Peyer's patch (tissue), 4 donors: Measurements from ENCODE around the gene SP8. TPM values are rescaled to one million over a fixed set of nuclear protein-coding genes. Genes with fewer than 3 reads are reported as not detected.

Experiments used
- DNase-seq, 3 donors: peaks; one replicate each; pipeline ENCODE4 v3.0.0-alpha.2; 2017 to 2019
- H3K27ac ChIP-seq, 4 donors: fragments of 200-600 bp; sonication (generic); one replicate each; pipeline ENCODE4 v1.5.1; 2016 to 2019
- H3K27me3 ChIP-seq, 2 donors: fragments of 200-600 bp; sonication (generic); one replicate each; pipeline ENCODE4 v1.5.1; 2019
- H3K36me3 ChIP-seq, 3 donors: fragments of 200-600 bp; sonication (generic); one replicate each; pipeline ENCODE4 v1.5.1; 2016 to 2019
- H3K4me1 ChIP-seq, 4 donors: fragments of 200-600 bp; sonication (generic); one replicate each; pipeline ENCODE4 v1.5.1; 2016 to 2019
- H3K4me3 ChIP-seq, 4 donors: fragments of 200-600 bp; sonication (generic); 1 replicate in 3 of 4; 2 replicates in 1 of 4; pipeline ENCODE4 v1.5.1; 2016 to 2019; ENCODE audit warnings: mild to moderate bottlenecking in 1 of 4
- H3K9me3 ChIP-seq, 4 donors: fragments of 200-600 bp; sonication (generic); one replicate each; pipeline ENCODE4 v1.5.1; 2016 to 2019; ENCODE audit warnings: mild to moderate bottlenecking in 1 of 4
- POLR2A ChIP-seq, 2 donors: fragments of 450-650 bp; IDR thresholded peaks; one replicate each; pipeline ENCODE4 v1.5.1; 2017; ENCODE audit warnings: antibody characterized with exemption in 2 of 2, mild to moderate bottlenecking in 2 of 2, moderate library complexity in 2 of 2
- total RNA-seq, 4 donors: library from RNA; depleted of rRNA; stranded (reverse); fragments of >200 nt; gene quantifications; one replicate each; pipeline ENCODE4 v1.1.0, GENCODE V29; 2016
- TF ChIP-seq, protein P1 (sequence below), 6 experiments: fragments of 450-650 bp in 4 of 6; fragments of 200-600 bp in 2 of 6; sonication (generic) in 1 of 6; IDR thresholded peaks; one replicate each; pipeline ENCODE4 v1.5.1; 2017 to 2019; ENCODE audit warnings: antibody characterized with exemption in 6 of 6, mild to moderate bottlenecking in 3 of 6, moderate library complexity in 1 of 6

The SP8 gene
- total RNA-seq, 4 donors from 2014 or later: 1.4 to 5.2 (median 3.6) TPM; not detected in 1

DNA sequence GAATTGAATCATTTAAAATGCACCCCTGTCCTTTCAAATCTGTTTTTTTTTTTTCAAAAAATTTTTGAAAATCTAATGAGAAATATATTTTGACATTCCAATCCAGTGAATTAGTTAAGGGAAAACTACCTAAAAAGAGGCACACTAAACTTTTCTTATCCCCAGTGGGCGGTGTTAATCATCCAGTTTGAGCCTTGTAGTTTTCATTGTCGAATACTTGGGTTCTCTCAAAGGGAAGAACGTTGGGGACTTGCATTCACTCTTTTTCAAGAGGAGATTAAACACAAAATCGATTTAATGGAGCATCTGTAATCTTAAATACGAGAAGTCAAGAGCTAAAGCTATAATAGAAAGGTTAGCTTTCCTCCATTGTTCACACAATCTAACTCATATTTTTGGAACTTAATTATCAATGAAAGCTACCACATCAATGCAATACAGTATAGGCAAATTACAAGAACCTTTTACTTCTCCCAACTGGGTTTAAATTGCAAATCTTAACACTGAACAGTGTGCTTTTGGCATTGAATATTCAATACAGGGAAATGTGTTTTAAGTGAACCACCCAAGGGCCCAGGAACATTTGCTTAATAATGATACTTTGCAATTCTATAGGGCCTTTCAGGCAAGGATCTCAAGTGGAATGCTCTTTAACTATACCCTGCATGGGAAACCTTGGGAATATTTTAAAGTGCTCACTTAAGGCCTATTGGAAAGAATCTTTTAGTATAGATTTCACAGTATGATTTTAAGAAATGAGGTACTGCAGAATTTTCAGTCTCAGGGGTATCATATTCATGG, 13.1 kb upstream of the SP8 start:
- no peak overlapping the region for H3K27ac ChIP-seq
- no peak for DNase-seq
- H3K27me3 ChIP-seq: peaks cover 0 to 42% of the 10 kb centered on the region in 2 donors
- no peaks in the 10 kb centered on the region for H3K9me3 ChIP-seq
- H3K4me3 ChIP-seq: no peak overlapping the region
- peaks cover 0 to 15% (median 4%) of the 10 kb centered on the region in 4 donors for H3K4me1 ChIP-seq
- TF ChIP-seq POLR2A (IDR thresholded peaks at IDR 0.05): no peak
- TF ChIP-seq, protein P1, sequence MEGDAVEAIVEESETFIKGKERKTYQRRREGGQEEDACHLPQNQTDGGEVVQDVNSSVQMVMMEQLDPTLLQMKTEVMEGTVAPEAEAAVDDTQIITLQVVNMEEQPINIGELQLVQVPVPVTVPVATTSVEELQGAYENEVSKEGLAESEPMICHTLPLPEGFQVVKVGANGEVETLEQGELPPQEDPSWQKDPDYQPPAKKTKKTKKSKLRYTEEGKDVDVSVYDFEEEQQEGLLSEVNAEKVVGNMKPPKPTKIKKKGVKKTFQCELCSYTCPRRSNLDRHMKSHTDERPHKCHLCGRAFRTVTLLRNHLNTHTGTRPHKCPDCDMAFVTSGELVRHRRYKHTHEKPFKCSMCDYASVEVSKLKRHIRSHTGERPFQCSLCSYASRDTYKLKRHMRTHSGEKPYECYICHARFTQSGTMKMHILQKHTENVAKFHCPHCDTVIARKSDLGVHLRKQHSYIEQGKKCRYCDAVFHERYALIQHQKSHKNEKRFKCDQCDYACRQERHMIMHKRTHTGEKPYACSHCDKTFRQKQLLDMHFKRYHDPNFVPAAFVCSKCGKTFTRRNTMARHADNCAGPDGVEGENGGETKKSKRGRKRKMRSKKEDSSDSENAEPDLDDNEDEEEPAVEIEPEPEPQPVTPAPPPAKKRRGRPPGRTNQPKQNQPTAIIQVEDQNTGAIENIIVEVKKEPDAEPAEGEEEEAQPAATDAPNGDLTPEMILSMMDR (IDR thresholded peaks at IDR 0.05): no peak
- H3K36me3 ChIP-seq: no peaks in the 10 kb centered on the region

GRCh38 chr7:20798694-20799121, 12.0 kb upstream of the SP8 start:
- Histone ChIP-seq H3K27me3 (peaks cover 0 to 46% of the 10 kb centered on the region in 2 donors), H3K4me1 (peaks cover 0 to 15% (median 4%) of the 10 kb centered on the region in 4 donors), H3K9me3 (no peaks in the 10 kb centered on the region), H3K4me3 (peak overlapping the region in 3 of 4 donors; percentile 50 to 72 (median 64)), H3K27ac (peak overlapping the region in 1 of 4 donors; percentile 78), H3K36me3 (no peaks in the 10 kb centered on the region)
- TF ChIP-seq, protein P1 (IDR thresholded peaks at IDR 0.05): no peak
- no peak for TF ChIP-seq POLR2A (IDR thresholded peaks at IDR 0.05)
- no peak for DNase-seq

DNA sequence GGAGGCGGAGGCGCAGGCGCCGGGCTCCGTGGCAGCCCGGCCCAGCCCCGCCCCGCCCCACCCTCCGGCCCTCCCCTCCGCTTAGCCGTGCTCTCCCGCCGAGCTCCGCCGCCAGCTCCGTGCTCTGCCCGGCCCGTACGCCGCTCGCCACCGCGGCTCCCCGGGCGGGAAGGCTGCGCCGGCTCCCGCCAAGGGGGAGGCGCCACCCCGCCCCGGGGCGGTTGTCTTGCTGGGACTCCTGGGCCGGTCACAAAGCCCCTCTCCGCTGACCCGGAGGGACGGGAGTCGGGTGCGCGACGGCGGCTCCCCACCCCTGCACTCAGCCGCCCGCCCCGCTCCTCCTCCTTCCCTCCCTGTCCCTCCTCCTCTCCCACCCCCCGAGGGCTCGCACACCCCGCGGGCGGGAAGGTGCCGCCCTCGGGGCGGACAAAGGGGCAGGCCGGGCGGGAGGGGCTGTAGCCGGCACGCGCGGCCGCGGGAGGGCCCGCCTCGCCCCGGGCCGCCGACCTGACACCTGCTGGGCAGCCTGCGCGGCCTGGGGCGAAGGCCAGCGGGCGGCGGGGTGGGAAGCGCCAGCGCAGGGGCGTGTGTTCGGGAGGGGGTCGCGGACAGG, 11.5 kb upstream of the SP8 start:
- Histone ChIP-seq H3K27ac (peak overlapping the region in 1 of 4 donors; percentile 78), H3K27me3 (peaks cover 0 to 51% of the 10 kb centered on the region in 2 donors), H3K9me3 (no peaks in the 10 kb centered on the region), H3K4me1 (peaks cover 0 to 15% (median 4%) of the 10 kb centered on the region in 4 donors), H3K4me3 (peak overlapping the region; percentile 27 to 72 (median 57)), H3K36me3 (no peaks in the 10 kb centered on the region)
- peak in 2 of 3 donors; percentile 65 to 79 for DNase-seq
- TF ChIP-seq POLR2A (IDR thresholded peaks at IDR 0.05): peak in 1 of 2 donors; percentile 25
- TF ChIP-seq, protein P1 (IDR thresholded peaks at IDR 0.05): peak in 1 of 6 experiments; percentile 12

- H3K4me1 ChIP-seq: peaks cover 0 to 15% (median 4%) of the 10 kb centered on the region in 4 donors
- no peaks in the 10 kb centered on the region for H3K36me3 ChIP-seq
- DNase-seq: peak in 2 of 3 donors; percentile 54 to 74
- peak; percentile 14 to 54 for TF ChIP-seq POLR2A (IDR thresholded peaks at IDR 0.05)
- TF ChIP-seq, protein P1 (IDR thresholded peaks at IDR 0.05): no peak
- H3K9me3 ChIP-seq: no peaks in the 10 kb centered on the region
- H3K27me3 ChIP-seq: peaks cover 0 to 55% of the 10 kb centered on the region in 2 donors
- peak overlapping the region; percentile 22 to 72 (median 57) for H3K4me3 ChIP-seq
- peak overlapping the region in 1 of 4 donors; percentile 78 for H3K27ac ChIP-seq
Observed at GRCh38 chr7:20797462-20798080, 10.9 kb upstream of the SP8 start.

DNA sequence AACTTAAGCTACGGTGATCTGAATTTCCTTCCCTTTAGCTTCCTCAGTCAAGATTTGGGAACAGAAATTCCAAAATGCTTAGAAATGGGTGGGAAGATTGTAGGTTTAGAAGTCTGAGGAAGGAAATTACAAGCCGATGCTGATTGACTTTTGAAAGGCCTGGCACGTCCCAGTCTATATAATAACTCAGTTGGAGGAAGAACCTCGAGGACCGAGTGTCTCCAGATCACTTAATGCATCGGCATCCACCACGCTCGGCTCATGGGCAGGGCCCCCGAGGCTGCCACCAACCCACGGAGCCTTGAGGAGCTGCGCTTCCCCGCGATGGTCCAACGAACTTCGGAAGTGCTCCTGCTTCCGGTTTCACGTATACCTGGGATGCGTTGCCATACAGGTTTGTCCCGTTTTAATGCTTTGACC, 10.4 kb upstream of the SP8 start:
- Histone ChIP-seq H3K4me1 (peaks cover 0 to 15% (median 4%) of the 10 kb centered on the region in 4 donors), H3K9me3 (no peaks in the 10 kb centered on the region), H3K27ac (peak overlapping the region in 1 of 4 donors; percentile 78), H3K36me3 (no peaks in the 10 kb centered on the region), H3K27me3 (peaks cover 0 to 60% of the 10 kb centered on the region in 2 donors), H3K4me3 (peak overlapping the region in 3 of 4 donors; percentile 50 to 72 (median 64))
- DNase-seq: no peak
- TF ChIP-seq POLR2A (IDR thresholded peaks at IDR 0.05): no peak
- TF ChIP-seq, protein P1 (IDR thresholded peaks at IDR 0.05): no peak
